Measurements from ENCODE around the gene IFNAR1.

DNA sequence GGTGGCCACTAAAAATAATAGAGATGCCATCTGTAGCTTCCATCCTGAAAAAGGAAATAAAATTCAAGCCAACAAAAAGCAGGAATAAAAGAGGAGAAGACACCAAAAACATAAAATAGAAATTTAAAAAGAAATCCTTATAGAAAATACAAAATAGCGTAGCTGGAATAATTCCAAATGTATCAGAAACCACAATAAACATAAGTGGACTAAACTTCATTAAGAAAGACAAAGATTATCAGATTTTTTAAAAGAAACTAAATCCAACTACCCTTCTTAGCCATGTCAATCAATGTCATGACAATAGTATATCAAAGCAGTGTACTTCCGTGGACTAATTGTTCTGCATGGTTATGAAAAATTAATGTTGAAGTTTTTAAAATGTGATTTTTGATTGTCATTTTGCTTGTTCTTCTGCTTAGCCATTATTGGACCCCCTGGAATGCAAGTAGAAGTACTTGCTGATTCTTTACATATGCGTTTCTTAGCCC, 45.4 kb upstream of the IFNAR1 start:
- TF ChIP-seq, protein P1, sequence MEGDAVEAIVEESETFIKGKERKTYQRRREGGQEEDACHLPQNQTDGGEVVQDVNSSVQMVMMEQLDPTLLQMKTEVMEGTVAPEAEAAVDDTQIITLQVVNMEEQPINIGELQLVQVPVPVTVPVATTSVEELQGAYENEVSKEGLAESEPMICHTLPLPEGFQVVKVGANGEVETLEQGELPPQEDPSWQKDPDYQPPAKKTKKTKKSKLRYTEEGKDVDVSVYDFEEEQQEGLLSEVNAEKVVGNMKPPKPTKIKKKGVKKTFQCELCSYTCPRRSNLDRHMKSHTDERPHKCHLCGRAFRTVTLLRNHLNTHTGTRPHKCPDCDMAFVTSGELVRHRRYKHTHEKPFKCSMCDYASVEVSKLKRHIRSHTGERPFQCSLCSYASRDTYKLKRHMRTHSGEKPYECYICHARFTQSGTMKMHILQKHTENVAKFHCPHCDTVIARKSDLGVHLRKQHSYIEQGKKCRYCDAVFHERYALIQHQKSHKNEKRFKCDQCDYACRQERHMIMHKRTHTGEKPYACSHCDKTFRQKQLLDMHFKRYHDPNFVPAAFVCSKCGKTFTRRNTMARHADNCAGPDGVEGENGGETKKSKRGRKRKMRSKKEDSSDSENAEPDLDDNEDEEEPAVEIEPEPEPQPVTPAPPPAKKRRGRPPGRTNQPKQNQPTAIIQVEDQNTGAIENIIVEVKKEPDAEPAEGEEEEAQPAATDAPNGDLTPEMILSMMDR (IDR thresholded peaks at IDR 0.05) = no peak
- TF ChIP-seq POLR2A (IDR thresholded peaks at IDR 0.05; ENCODE audit: low read depth) (no peak), POLR2AphosphoS5 (IDR thresholded peaks at IDR 0.05) (no peak)

Measured in esophagus muscularis mucosa (tissue), 3 donors.